Fibroblast of lung (primary cell): ENCODE results near the gene ZXDB. TPM values are rescaled to one million over a fixed set of nuclear protein-coding genes. Genes with fewer than 3 reads are reported as not detected.
"Not testable (repeated sequence)": the region's sequence is repeated elsewhere in the genome, so short reads cannot be mapped to it uniquely, and the experiment has no call there.

Experiments used
- DNase-seq, 2 donors: peaks; one replicate each; pipeline versions ENCODE4 v3.0.0 to v3.0.0-alpha.2; 2010; ENCODE audit warnings: low read depth in 2 of 2
- H2AFZ ChIP-seq: 2 replicates; pipeline ENCODE4 v1.5.1; 2012; ENCODE audit warnings: low read length, control low read depth, inconsistent platforms
- H3K27ac ChIP-seq: 2 replicates; pipeline ENCODE4 v1.5.1; 2011; ENCODE audit warnings: low read length, control low read depth; ENCODE audit not compliant: insufficient read depth
- H3K27me3 ChIP-seq: 2 replicates; pipeline ENCODE4 v1.5.1; 2011; ENCODE audit warnings: mild to moderate bottlenecking, low read length; ENCODE audit not compliant: control insufficient read depth, insufficient read depth
- H3K36me3 ChIP-seq: 2 replicates; pipeline ENCODE4 v1.5.1; 2011; ENCODE audit warnings: low read length; ENCODE audit not compliant: control insufficient read depth, insufficient read depth
- H3K4me1 ChIP-seq: 2 replicates; pipeline ENCODE4 v1.5.1; 2011; ENCODE audit warnings: low read length; ENCODE audit not compliant: control insufficient read depth, insufficient read depth; ENCODE audit errors: extremely low read depth
- H3K4me2 ChIP-seq: 2 replicates; pipeline ENCODE4 v1.5.1; 2011; ENCODE audit warnings: low read length, control low read depth; ENCODE audit not compliant: insufficient read depth; ENCODE audit errors: extremely low read depth
- H3K4me3 ChIP-seq, 4 experiments: fragments of 200-600 bp in 1 of 4; sonication (generic) in 1 of 4; replicated peaks in 1 of 4; 2 replicates each; pipeline ENCODE4 v1.5.1; 2011 to 2016; ENCODE audit warnings: low read length in 4 of 4, low read depth in 3 of 4, mild to moderate bottlenecking in 3 of 4, control low read depth in 2 of 4, inconsistent platforms in 1 of 4, mixed read lengths in 1 of 4; ENCODE audit not compliant: insufficient read depth in 1 of 4; ENCODE audit errors: control extremely low read depth in 1 of 4
- H3K79me2 ChIP-seq: 2 replicates; pipeline ENCODE4 v1.5.1; 2012; ENCODE audit warnings: mild to moderate bottlenecking, low read length, inconsistent platforms; ENCODE audit not compliant: control insufficient read depth, insufficient read depth
- H3K9ac ChIP-seq: 2 replicates; pipeline ENCODE4 v1.5.1; 2011; ENCODE audit warnings: mild to moderate bottlenecking, low read length, control low read depth; ENCODE audit not compliant: insufficient read depth
- H3K9me3 ChIP-seq: 2 replicates; pipeline ENCODE4 v1.5.1; 2012; ENCODE audit warnings: low read depth, low read length; ENCODE audit not compliant: control insufficient read depth, insufficient read depth
- H4K20me1 ChIP-seq: 2 replicates; pipeline ENCODE4 v1.5.1; 2011; ENCODE audit warnings: low read length; ENCODE audit not compliant: control insufficient read depth, insufficient read depth; ENCODE audit errors: extremely low read depth
- CTCF ChIP-seq, 2 donors: IDR thresholded peaks in 1 of 2; conservative IDR thresholded peaks in 1 of 2; 1 replicate in 1 of 2; 2 replicates in 1 of 2; pipeline ENCODE4 v1.5.1; 2011 to 2012; ENCODE audit warnings: low read length in 2 of 2, control low read depth in 1 of 2, inconsistent platforms in 1 of 2, low read depth in 1 of 2, mild to moderate bottlenecking in 1 of 2
- EZH2 ChIP-seq: IDR thresholded peaks from 2 replicates; pipeline ENCODE4 v1.5.1; 2012; ENCODE audit warnings: low read length, control low read depth, mild to moderate bottlenecking; ENCODE audit errors: missing control alignments
- polyA minus RNA-seq: library from RNA; depleted of rRNA, polyadenylated mRNA; stranded (reverse); fragments of >200 nt; gene quantifications from 2 replicates; pipeline ENCODE4 v1.2.3, GENCODE V29; 2011; ENCODE audit warnings: low replicate concordance
- polyA plus RNA-seq, 2 donors: library from polyadenylated mRNA; depleted of rRNA in 1 of 2; stranded (reverse) in 1 of 2; unstranded in 1 of 2; fragments of >200 nt; gene quantifications; 2 replicates each; pipeline ENCODE4 v1.2.1, GENCODE V29; 2011 to 2012; ENCODE audit warnings: missing spikeins in 1 of 2
- total RNA-seq: library from RNA; depleted of rRNA; stranded (reverse); fragments of >200 nt; gene quantifications from 2 replicates; pipeline ENCODE4 v1.2.1, GENCODE V29; 2014

Gene ZXDB
- total RNA-seq: 5.1 and 8.9 TPM in 2 replicates
- polyA plus RNA-seq: 5.8 and 7.0 TPM in 2 replicates
- 3.5 and 4.2 TPM in 2 replicates for polyA plus RNA-seq (2012)
- 4.8 and 7.9 TPM in 2 replicates for polyA minus RNA-seq

GRCh38 chrX:57591284-57592159, at the start of gene ZXDB:
TSS of gene ZXDB (plus strand) at chrX:57592011. CDS start at chrX:57592049, 38 bp downstream.
- H2AFZ ChIP-seq: peak within 1 kb of the TSS; percentile 29
- peak; percentile 54 to 62 for DNase-seq
- H3K4me3 ChIP-seq: peak within 1 kb of the TSS; percentile 30 to 75 (median 48)
- H3K4me2 ChIP-seq: peak within 1 kb of the TSS; percentile 79
- not testable (repeated sequence) for H3K9me3 ChIP-seq, H3K27me3 ChIP-seq, H3K4me1 ChIP-seq, H3K36me3 ChIP-seq, H3K79me2 ChIP-seq, H4K20me1 ChIP-seq
- peak within 1 kb of the TSS; percentile 69 for H3K27ac ChIP-seq
- H3K9ac ChIP-seq: peak within 1 kb of the TSS; percentile 72

- no peak overlapping the region for H2AFZ ChIP-seq
- no peaks in the 10 kb centered on the region for H3K27me3 ChIP-seq
- no peak overlapping the region for H3K9ac ChIP-seq
- H3K9me3 ChIP-seq: no peaks in the 10 kb centered on the region
- no peak overlapping the region for H3K27ac ChIP-seq
- TF ChIP-seq EZH2: no peak
- no peaks in the 10 kb centered on the region for H3K79me2 ChIP-seq
- H4K20me1 ChIP-seq: no peaks in the 10 kb centered on the region
- H3K4me1 ChIP-seq: no peaks in the 10 kb centered on the region
- H3K4me3 ChIP-seq: no peak overlapping the region
- no peaks in the 10 kb centered on the region for H3K36me3 ChIP-seq
- H3K4me2 ChIP-seq: no peak overlapping the region
- DNase-seq: no peak
These were observed 26.6 kb upstream of the ZXDB start for GRCh38 chrX:57565198-57565597.

- H3K9me3 ChIP-seq: no peaks in the 10 kb centered on the region
- H3K4me2 ChIP-seq: no peak overlapping the region
- no peaks in the 10 kb centered on the region for H3K36me3 ChIP-seq
- no peak overlapping the region for H2AFZ ChIP-seq
- H3K4me1 ChIP-seq: no peaks in the 10 kb centered on the region
- no peak overlapping the region for H3K9ac ChIP-seq
- no peak overlapping the region for H3K4me3 ChIP-seq
- no peaks in the 10 kb centered on the region for H3K27me3 ChIP-seq
- H3K79me2 ChIP-seq: no peaks in the 10 kb centered on the region
- peak in 1 of 2 donors; percentile 22 for DNase-seq
- no peak for TF ChIP-seq EZH2
- TF ChIP-seq CTCF (conservative IDR thresholded peaks at IDR 0.05 in 1 of 2, IDR thresholded peaks at IDR 0.05 in 1 of 2; ENCODE audit: low read depth in 1 of 2, low read length in 2 of 2): peak; percentile 28 to 51
- no peak overlapping the region for H3K27ac ChIP-seq
- no peaks in the 10 kb centered on the region for H4K20me1 ChIP-seq
These were observed 18.1 kb upstream of the ZXDB start for GRCh38 chrX:57573754-57574153.

GRCh38 chrX:57582948-57583347, 8.9 kb upstream of the ZXDB start:
- H3K4me3 ChIP-seq, H3K36me3 ChIP-seq, H3K4me2 ChIP-seq, H4K20me1 ChIP-seq, H3K27me3 ChIP-seq, H3K79me2 ChIP-seq, H3K9ac ChIP-seq, H2AFZ ChIP-seq, DNase-seq, H3K9me3 ChIP-seq, H3K27ac ChIP-seq, H3K4me1 ChIP-seq: not testable (repeated sequence)
- peak; percentile 9 to 21 for TF ChIP-seq CTCF (conservative IDR thresholded peaks at IDR 0.05 in 1 of 2, IDR thresholded peaks at IDR 0.05 in 1 of 2; ENCODE audit: low read depth in 1 of 2, low read length in 2 of 2)
